Endodermal cell (in vitro differentiated cells): ENCODE measurements around the gene CNTLN. TPM values are rescaled to one million over a fixed set of nuclear protein-coding genes. Genes with fewer than 3 reads are reported as not detected.

Experiments used
- DNase-seq: peaks from one replicate; pipeline ENCODE4 v3.0.0-alpha.2; 2017
- H3K27ac ChIP-seq: 2 replicates; pipeline ENCODE4 v1.5.1; 2013; ENCODE audit warnings: mild to moderate bottlenecking, low read depth, low read length, moderate library complexity
- H3K27me3 ChIP-seq: 2 replicates; pipeline ENCODE4 v1.6.1; 2013; ENCODE audit warnings: mild to moderate bottlenecking, low read length, moderate library complexity; ENCODE audit not compliant: insufficient read depth, control insufficient read depth, poor library complexity, severe bottlenecking
- H3K36me3 ChIP-seq: 2 replicates; pipeline ENCODE4 v1.7.0; 2013; ENCODE audit warnings: mild to moderate bottlenecking, low read length, moderate library complexity; ENCODE audit not compliant: control insufficient read depth, insufficient read depth
- H3K4me1 ChIP-seq: one replicate; pipeline ENCODE4 v1.7.0; 2013; ENCODE audit warnings: low read length; ENCODE audit not compliant: control insufficient read depth, insufficient read depth
- H3K4me3 ChIP-seq: 2 replicates; pipeline ENCODE4 v1.5.1; 2013; ENCODE audit warnings: mild to moderate bottlenecking, low read length, moderate library complexity
- H3K9ac ChIP-seq: 2 replicates; pipeline ENCODE4 v1.6.1; 2013; ENCODE audit warnings: mild to moderate bottlenecking, low read length, moderate library complexity; ENCODE audit not compliant: poor library complexity, severe bottlenecking; ENCODE audit errors: extremely low read depth
- H3K9me3 ChIP-seq: 2 replicates; pipeline ENCODE4 v1.6.1; 2013; ENCODE audit warnings: mild to moderate bottlenecking, low read length, moderate library complexity; ENCODE audit not compliant: control insufficient read depth
- H3K27ac Mint-ChIP-seq: 2 replicates; pipeline ENCODE4 v1.8.0; 2020; ENCODE audit warnings: mixed read lengths
- H3K27me3 Mint-ChIP-seq: 2 replicates; pipeline ENCODE4 v1.8.0; 2021; ENCODE audit warnings: mild to moderate bottlenecking, mixed read lengths; ENCODE audit not compliant: insufficient read depth
- H3K36me3 Mint-ChIP-seq: 2 replicates; pipeline ENCODE4 v1.8.0; 2020; ENCODE audit warnings: low read depth, mixed read lengths
- H3K4me1 Mint-ChIP-seq: 2 replicates; pipeline ENCODE4 v1.8.0; 2020; ENCODE audit warnings: mixed read lengths
- H3K4me3 Mint-ChIP-seq: 2 replicates; pipeline ENCODE4 v1.8.0; 2020; ENCODE audit warnings: mild to moderate bottlenecking, moderate library complexity, mixed read lengths
- H3K9me3 Mint-ChIP-seq: 2 replicates; pipeline ENCODE4 v1.8.0; 2020; ENCODE audit warnings: mild to moderate bottlenecking, mixed read lengths
- WGBS, 2 experiments: methylation state at CpG; one replicate each; pipeline versions ENCODE4 v1.1.5 to v1.1.7; 2013; ENCODE audit warnings: missing lambda C conversion rate in 2 of 2, mixed read lengths in 1 of 2; ENCODE audit not compliant: insufficient coverage in 1 of 2, insufficient read length in 1 of 2; 5-methylcytosine and 5-hydroxymethylcytosine counted together
- total RNA-seq, 2 donors: library from RNA; stranded (reverse); fragmentation: NEBNext Ultra II Directional in 1 of 2; extraction: Animal tissue kit (Norgen Biotek cat#: 25700) in 1 of 2; gene quantifications; 2 replicates in 1 of 2; 3 replicates in 1 of 2; pipeline ENCODE4 v1.2.1, GENCODE V29; 2021
- TF ChIP-seq, protein P1 (sequence below): fragments of 200-600 bp; sonication (generic); conservative IDR thresholded peaks from 2 replicates; pipeline ENCODE4 v1.5.0; 2021; ENCODE audit warnings: antibody characterized with exemption, mild to moderate bottlenecking

Gene CNTLN
- total RNA-seq, 2 donors from 2014 or later: 12.4 to 13.7 TPM

DNA sequence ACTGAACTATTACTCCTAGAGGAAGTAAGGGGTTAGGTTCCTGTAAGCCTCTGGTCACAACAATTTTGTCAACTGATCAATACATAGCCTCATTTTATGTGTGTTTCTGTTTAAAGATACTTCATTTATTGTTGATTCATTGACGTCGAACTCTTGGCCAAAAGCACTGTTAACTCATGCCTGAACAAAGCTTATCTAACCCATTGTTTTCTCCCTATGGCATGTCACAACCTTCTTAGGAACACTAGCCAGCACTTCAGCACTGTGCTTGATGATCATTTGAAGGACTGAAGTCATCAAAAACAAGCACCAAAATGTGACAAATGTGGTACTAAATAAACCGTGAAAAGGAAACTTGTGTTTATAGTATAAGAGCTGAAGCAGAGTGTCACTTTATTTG lies 13.5 kb downstream of the CNTLN start:
- H3K4me1 ChIP-seq: no peaks in the 10 kb centered on the region
- H3K9me3 ChIP-seq: no peaks in the 10 kb centered on the region
- Mint-ChIP-seq H3K4me1 (no peaks in the 10 kb centered on the region), H3K27ac (no peak overlapping the region), H3K4me3 (no peak overlapping the region), H3K27me3 (no peaks in the 10 kb centered on the region), H3K36me3 (peaks cover 59% of the 10 kb centered on the region), H3K9me3 (peaks cover 17% of the 10 kb centered on the region)
- H3K4me3 ChIP-seq: no peak overlapping the region
- H3K36me3 ChIP-seq: peaks cover 8% of the 10 kb centered on the region
- H3K27me3 ChIP-seq: no peaks in the 10 kb centered on the region
- H3K9ac ChIP-seq: no peak overlapping the region
- TF ChIP-seq, protein P1, sequence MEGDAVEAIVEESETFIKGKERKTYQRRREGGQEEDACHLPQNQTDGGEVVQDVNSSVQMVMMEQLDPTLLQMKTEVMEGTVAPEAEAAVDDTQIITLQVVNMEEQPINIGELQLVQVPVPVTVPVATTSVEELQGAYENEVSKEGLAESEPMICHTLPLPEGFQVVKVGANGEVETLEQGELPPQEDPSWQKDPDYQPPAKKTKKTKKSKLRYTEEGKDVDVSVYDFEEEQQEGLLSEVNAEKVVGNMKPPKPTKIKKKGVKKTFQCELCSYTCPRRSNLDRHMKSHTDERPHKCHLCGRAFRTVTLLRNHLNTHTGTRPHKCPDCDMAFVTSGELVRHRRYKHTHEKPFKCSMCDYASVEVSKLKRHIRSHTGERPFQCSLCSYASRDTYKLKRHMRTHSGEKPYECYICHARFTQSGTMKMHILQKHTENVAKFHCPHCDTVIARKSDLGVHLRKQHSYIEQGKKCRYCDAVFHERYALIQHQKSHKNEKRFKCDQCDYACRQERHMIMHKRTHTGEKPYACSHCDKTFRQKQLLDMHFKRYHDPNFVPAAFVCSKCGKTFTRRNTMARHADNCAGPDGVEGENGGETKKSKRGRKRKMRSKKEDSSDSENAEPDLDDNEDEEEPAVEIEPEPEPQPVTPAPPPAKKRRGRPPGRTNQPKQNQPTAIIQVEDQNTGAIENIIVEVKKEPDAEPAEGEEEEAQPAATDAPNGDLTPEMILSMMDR: no peak
- 93 to 100% methylated on average over 1 to 3 of the region's 3 CpGs for WGBS, 2 experiments
- H3K27ac ChIP-seq: no peak overlapping the region
- no peak for DNase-seq

GRCh38 chr9:17159469-17159868 lies 24.6 kb downstream of the CNTLN start:
- DNase-seq: no peak
- Mint-ChIP-seq H3K27ac (no peak overlapping the region), H3K9me3 (peaks cover 9% of the 10 kb centered on the region), H3K4me3 (no peak overlapping the region), H3K27me3 (no peaks in the 10 kb centered on the region), H3K4me1 (no peaks in the 10 kb centered on the region), H3K36me3 (peaks cover 24% of the 10 kb centered on the region)
- H3K4me1 ChIP-seq: no peaks in the 10 kb centered on the region
- H3K4me3 ChIP-seq: no peak overlapping the region
- TF ChIP-seq, protein P1: no peak
- no peak overlapping the region for H3K9ac ChIP-seq
- H3K9me3 ChIP-seq: peaks cover 5% of the 10 kb centered on the region
- H3K27ac ChIP-seq: no peak overlapping the region
- WGBS, 2 experiments: 88 to 89% methylated on average over 3 to 4 of the region's 4 CpGs
- no peaks in the 10 kb centered on the region for H3K36me3 ChIP-seq
- no peaks in the 10 kb centered on the region for H3K27me3 ChIP-seq

DNA sequence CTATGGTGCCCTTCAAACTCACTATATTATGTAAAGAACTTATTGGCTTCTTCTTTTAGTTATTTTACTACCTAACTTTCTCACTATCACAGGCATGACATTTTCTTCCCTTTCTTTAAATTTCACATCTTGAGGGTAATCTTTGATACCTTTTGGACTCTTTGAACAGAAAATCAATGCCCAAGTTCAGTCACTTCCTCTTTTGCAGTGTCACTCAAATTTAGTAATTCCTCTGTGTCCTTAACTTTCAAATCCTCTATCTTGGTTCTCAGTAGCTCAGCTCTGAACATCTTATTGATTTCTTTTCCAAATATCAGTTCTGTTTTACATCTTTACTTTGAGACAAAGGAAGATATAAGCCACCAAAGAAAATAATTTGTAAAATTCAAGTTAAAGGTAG lies 25.5 kb downstream of the CNTLN start:
- TF ChIP-seq, protein P1: no peak
- no peak for DNase-seq
- Histone ChIP-seq H3K27ac (no peak overlapping the region), H3K9me3 (no peaks in the 10 kb centered on the region), H3K9ac (no peak overlapping the region), H3K36me3 (no peaks in the 10 kb centered on the region), H3K4me1 (no peaks in the 10 kb centered on the region), H3K4me3 (no peak overlapping the region), H3K27me3 (no peaks in the 10 kb centered on the region)
- H3K27me3 Mint-ChIP-seq: no peaks in the 10 kb centered on the region
- peaks cover 2% of the 10 kb centered on the region for H3K9me3 Mint-ChIP-seq
- no peaks in the 10 kb centered on the region for H3K4me1 Mint-ChIP-seq
- H3K27ac Mint-ChIP-seq: no peak overlapping the region
- peaks cover 15% of the 10 kb centered on the region for H3K36me3 Mint-ChIP-seq
- H3K4me3 Mint-ChIP-seq: no peak overlapping the region
